ENCODE measurements around the gene MCU.

MCU gene

GRCh38 chr10:72802763-72803505, 111.0 kb downstream of the MCU start:
- no peak for DNase-seq (ENCODE audit: low read depth in 2 of 2)

- no peak for DNase-seq (ENCODE audit: low read depth in 2 of 2)
Observed at GRCh38 chr10:72808001-72808400, 116.1 kb downstream of the MCU start.

- DNase-seq (ENCODE audit: low read depth in 2 of 2) = no peak
Observed at GRCh38 chr10:72809006-72809405, 117.1 kb downstream of the MCU start.

GRCh38 chr10:72810976-72811375, 119.0 kb downstream of the MCU start:
- no peak for DNase-seq (ENCODE audit: low read depth in 2 of 2)

GRCh38 chr10:72812415-72812752, 120.4 kb downstream of the MCU start:
- no peak for DNase-seq (ENCODE audit: low read depth in 2 of 2)

- DNase-seq (ENCODE audit: low read depth in 2 of 2) = no peak
Observed at GRCh38 chr10:72812753-72813430, 120.9 kb downstream of the MCU start.

- no peak for DNase-seq (ENCODE audit: low read depth in 2 of 2)
Observed at GRCh38 chr10:72814099-72814790, 122.3 kb downstream of the MCU start.

- DNase-seq (ENCODE audit: low read depth in 2 of 2) = no peak
Observed at GRCh38 chr10:72816565-72816964, 124.6 kb downstream of the MCU start.

- DNase-seq (ENCODE audit: low read depth in 2 of 2) = no peak
Observed at GRCh38 chr10:72818076-72818475, 126.1 kb downstream of the MCU start.

- DNase-seq (ENCODE audit: low read depth in 2 of 2) = no peak
Observed at GRCh38 chr10:72819053-72819452, 127.1 kb downstream of the MCU start.

- DNase-seq (ENCODE audit: low read depth in 2 of 2) = no peak
Observed at GRCh38 chr10:72821606-72822005, 129.7 kb downstream of the MCU start.

GRCh38 chr10:72822342-72822986, 130.5 kb downstream of the MCU start:
- no peak for DNase-seq (ENCODE audit: low read depth in 2 of 2)

GRCh38 chr10:72825163-72825562, 133.2 kb downstream of the MCU start:
- no peak for DNase-seq (ENCODE audit: low read depth in 2 of 2)

- no peak for DNase-seq (ENCODE audit: low read depth in 2 of 2)
Observed at GRCh38 chr10:72826346-72826745, 134.4 kb downstream of the MCU start.

- no peak for DNase-seq (ENCODE audit: low read depth in 2 of 2)
Observed at GRCh38 chr10:72828294-72828693, 136.4 kb downstream of the MCU start.

GRCh38 chr10:72830625-72831024, 138.7 kb downstream of the MCU start:
- no peak for DNase-seq (ENCODE audit: low read depth in 2 of 2)

GRCh38 chr10:72831696-72832409, 139.9 kb downstream of the MCU start:
- DNase-seq (ENCODE audit: low read depth in 2 of 2) = no peak

- no peak for DNase-seq (ENCODE audit: low read depth in 2 of 2)
Observed at GRCh38 chr10:72832701-72833100, 140.8 kb downstream of the MCU start.

GRCh38 chr10:72834183-72834825, 142.4 kb downstream of the MCU start:
- no peak for DNase-seq (ENCODE audit: low read depth in 2 of 2)

- no peak for DNase-seq (ENCODE audit: low read depth in 2 of 2)
Observed at GRCh38 chr10:72840319-72840718, 148.4 kb downstream of the MCU start.

- DNase-seq (ENCODE audit: low read depth in 2 of 2) = no peak
Observed at GRCh38 chr10:72841487-72841886, 149.5 kb downstream of the MCU start.

Data from stimulated activated CD8-positive, alpha-beta memory T cell treated with anti-CD3 and anti-CD28 coated beads, Interleukin-7, amount 100 ng/mL, for 4 hours (primary cell).